DMS53 (cell line): ENCODE results near the gene EXOC4.
A peak's percentile ranks its signal among the peaks of the same experiment; 100 is the strongest.

ENCODE experiments used
- DNase-seq: peaks from one replicate; lab custom pipeline; 2025; lab: John Stamatoyannopoulos, UW

The EXOC4 gene

DNA sequence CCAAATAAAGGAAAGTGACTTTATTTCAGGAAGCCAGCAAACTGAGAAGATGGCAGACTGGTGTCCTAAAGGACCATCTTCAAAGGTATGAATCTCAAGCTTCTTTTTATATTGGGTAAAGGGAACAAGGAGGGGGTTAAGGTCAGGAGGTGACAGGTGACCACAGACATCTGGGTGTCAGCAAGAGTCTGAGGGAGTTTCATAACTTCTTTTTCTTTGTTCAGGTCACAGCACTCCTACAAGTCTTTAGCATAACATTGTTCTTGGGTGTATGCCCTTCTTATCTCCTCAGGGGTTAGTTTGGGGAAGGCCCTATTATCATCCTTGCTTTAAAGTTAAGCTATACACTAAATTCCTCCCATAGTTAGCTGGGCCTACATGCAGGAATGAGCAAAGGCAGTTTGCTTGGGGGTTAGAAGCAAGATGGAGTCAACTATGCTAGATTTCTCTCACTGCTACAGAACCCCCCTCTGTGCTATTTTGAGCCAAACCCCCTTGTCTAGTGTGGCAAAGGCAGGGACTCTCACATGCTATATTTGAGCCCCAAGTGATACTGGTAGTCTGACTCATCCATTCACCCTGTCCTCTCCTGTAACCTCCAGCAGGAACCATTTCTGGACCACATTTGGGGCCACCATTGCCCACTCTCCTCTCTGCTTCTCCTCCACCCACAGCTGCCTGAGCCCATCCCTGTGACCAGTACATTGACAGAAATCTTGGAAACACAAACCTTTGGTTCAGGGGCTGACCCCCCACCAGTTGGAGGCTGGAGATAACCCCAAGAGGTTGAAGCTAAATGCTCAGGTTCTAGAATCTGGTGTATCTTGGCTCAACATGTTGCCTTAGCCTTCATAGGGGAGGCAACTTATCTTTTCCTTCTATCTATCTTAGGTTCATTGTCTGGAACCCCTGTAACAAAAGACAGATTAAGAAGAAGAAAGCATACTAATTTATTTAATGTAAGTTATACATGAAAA is 818.8 kb downstream of the EXOC4 start:
- DNase-seq, result no peak

DNA sequence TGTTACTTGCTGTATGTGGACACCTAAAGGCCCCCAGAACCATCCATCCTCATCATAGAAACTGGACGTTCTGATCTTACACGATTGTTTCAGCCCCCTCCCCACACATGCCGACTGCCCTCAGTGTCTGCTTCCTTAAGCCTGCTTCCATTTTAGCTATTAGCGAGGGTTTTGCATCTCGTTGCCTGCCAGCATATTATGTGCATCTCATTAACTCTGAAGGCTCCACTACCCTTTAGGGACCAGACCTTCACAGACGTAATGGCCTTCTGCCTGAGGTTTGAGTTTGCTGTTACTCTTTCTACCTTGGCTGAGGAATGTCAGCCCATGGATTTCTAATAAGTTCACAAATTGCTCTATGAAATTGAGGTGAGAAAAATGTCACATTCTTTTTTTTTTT is 820.4 kb downstream of the EXOC4 start:
- DNase-seq, result no peak

DNA sequence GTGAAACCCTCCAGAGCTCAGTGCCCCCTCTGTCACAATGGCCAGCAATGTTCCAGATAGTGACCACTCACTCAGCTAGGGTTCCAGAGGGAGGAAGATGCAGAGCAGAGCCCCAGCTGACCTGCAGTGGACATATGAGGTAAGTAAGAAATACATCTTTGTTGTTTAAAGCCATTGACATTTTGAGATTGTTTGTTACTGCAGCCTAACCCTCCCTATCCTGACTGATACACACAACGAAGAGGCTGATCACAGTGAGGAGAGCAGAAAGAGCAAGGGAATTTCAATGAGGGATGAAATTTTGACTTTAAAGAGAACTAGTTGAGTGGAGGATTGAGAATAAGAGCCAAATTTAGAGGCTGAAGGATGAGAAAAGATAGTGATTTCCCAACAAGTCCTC is 822.9 kb downstream of the EXOC4 start:
- DNase-seq, result no peak

DNA sequence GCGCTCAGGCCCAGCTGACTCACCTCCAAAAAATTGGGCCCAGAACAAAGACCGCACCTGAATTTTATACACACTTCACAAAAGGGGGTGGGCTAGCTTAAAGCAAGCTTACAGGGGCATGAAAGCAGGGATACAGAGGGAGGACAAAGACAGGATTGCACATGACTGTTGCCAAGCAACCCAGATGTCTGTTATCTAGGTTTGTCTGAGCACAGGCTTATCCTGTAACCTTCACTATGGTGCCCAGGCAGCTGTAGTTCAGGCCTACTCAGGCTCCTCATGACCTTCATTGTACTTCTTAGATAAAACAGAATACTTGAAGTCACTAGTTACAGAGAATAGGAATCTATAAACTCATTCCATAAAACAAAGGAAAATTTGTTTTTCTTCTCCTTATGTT is 824.7 kb downstream of the EXOC4 start:
- DNase-seq, result peak; percentile 13

DNA sequence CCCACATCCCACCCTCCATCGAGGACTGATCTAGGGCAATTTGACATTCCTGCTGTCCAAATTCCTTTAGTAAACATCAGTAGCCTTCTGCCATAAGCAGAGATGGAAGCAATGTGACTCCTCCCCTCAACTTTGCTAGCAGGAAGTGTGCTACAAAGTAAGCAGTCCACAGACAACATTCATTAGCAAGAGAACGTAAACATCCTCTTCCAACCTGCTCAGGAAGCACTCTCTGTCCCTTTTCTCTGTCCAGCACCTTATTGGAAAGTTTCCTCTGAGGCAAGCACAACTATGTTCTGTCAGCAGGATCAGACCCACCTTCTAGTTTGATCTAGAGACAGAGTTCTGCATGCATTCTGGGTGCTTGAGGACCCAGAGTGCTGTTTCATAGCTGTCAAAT is 826.1 kb downstream of the EXOC4 start:
- peak; percentile 54 for DNase-seq

DNA sequence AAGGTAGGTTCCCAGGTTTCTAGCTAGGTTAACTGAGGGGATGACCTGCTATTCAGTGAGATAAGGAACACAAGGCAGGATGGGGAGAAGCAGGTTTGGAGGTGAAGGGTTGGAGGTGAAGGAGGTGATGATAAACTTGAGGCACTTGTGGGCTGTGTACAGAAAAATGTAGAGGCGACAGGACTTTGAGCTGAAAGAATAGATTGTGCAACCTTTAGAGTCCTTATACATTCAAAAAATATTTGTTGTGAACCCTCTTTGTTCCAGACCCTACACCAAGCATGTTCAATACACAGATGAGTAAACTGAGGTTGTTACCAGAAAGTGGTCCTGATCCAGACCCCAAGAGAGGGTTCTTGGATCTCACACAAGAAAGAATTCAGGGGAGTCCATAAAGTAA is 828.8 kb downstream of the EXOC4 start:
- DNase-seq, result no peak

DNA sequence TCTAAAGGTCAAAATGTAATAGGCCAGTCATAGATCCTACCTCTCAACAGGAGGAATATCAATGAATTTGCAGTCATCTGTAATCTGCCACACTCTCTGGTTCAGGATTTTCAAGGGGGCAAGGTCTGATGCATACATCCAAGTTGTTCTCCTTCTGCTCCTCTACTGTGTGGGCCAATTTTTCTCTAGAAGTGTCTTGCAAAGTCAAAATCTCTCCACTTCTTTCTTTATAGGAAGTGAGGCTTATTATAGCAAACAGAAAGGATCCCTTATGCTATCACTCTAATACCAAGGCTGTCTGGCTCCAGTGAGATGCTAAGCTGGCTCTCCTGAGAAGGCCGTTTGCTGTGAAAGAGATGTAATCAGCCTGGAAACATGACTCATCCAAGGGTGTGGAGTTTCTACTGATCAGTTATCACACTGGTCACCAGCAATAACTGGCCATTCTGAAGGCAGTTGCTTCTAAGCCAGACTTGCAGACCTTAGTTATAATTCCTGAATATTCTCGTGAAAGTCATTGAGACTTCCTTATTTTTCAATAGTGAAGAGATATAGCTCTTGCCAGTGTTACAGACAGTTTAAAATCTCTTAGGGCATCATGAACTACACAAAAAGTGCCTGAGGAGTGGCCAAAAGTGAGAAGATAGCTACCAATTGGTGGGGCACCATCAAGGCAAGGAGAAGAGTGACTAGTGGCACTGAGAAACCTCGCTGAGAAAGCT is 831.0 kb downstream of the EXOC4 start:
- peak; percentile 21 for DNase-seq

GRCh38 chr7:134084488-134085144 is 831.7 kb downstream of the EXOC4 start:
- no peak for DNase-seq

GRCh38 chr7:134085311-134085710 is 832.4 kb downstream of the EXOC4 start:
- no peak for DNase-seq

DNA sequence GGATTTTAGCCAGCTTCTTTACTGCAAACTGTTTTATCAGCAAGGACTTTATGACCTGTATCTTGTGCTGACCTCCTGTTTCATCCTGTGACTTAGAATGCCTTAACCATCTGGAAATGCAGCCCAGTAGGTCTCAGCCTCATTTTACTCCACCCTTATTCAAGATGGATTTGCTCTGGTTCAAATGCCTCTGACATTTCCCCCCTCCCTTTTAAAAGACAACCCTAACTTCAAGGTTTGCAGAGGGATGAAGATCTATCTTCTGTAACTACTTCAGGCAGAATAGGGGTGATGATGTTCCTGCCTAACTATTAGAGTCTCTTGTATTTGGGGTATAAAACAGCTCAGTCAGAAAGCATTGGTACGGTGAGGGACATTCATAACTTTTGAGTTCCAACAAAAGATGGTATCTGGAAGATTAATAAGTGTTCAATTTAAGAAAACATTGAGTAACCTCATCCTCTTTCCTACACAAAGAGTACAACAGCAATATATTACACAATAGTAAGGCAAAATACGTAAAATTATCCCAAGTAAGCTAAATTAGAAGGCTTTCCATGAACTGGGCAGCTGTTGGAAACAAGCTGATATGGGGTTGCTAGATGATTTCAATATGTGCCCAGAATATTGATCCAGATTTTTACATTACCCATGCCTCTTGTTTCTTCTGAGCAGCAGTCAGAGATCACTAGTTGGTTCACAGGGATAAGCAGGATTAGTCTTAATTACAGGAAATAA is 834.3 kb downstream of the EXOC4 start:
- DNase-seq, result no peak

- DNase-seq, result peak; percentile 9
Observed at GRCh38 chr7:134088199-134088598, 835.3 kb downstream of the EXOC4 start.

- peak; percentile 50 for DNase-seq
Observed at GRCh38 chr7:134089446-134089845, 836.6 kb downstream of the EXOC4 start.

GRCh38 chr7:134098072-134098471 is 845.2 kb downstream of the EXOC4 start:
- DNase-seq, result no peak

- no peak for DNase-seq
Observed at GRCh38 chr7:134101716-134102115, 848.8 kb downstream of the EXOC4 start.

- DNase-seq, result no peak
Observed at GRCh38 chr7:134104166-134104565, 851.3 kb downstream of the EXOC4 start.

DNA sequence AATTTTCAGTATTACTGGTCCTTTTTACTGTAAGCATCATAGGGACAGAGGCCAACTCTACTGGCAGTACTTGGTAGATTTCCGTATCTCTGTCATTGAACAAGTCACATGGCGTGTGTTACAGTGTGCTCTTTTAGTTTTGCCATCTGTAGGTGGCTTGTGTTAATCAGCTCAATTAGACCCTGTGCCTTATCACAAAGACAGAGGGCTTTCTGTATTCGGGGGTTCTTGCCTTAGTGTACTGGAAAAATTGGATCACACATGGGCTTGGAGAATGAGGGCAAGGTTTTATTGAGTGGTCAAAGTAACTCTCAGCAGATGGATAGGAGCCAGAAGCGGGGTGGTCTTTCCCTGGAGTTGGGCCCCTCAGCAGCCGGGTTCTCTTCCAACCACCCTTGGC is 853.0 kb downstream of the EXOC4 start:
- DNase-seq, result no peak

- DNase-seq, result no peak
Observed at GRCh38 chr7:134108802-134109201, 855.9 kb downstream of the EXOC4 start.

DNA sequence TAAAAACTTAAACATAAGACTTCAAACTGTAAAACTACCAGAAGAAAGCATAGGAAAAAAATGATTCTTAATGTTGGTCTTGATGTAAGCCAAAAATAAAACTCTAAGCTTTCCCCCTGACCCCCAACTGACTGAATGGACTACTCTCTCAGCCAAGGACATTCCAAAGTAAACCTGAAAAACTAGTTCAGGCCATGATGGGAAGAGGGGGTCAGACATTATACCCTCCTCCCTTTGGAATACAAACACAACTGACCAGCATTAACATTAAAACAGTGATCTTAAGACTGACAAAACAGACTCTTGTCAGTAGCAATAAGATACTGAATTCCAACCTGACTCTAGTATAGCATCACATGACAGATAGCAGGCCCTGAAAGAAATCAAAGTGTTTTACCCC is 860.8 kb downstream of the EXOC4 start:
- no peak for DNase-seq

DNA sequence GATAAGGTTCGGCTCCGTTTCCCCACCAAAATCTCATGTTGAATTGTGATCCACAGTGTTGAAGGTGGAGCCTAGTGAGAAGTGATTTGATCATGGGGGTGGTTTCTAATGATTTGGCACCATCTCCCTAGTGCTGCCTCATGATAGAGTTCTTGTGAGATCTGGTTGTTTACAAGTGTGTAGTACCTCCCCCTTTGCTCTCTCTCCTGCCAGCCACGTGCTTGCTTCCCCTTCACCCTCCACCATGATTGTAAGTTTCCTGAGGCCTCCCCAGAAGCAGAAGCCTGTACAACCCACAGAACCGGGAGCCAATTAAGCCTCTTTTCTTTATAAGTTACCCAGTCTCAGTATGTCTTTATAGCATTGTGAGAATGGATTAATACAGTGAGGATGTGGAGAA is 862.1 kb downstream of the EXOC4 start:
- DNase-seq, result no peak
